HG03135 (cell line): ENCODE data around the gene FBXL12.
"Not testable (repeated sequence)": the region's sequence is repeated elsewhere in the genome, so short reads cannot be mapped to it uniquely, and the experiment has no call there.

Experiments
- ATAC-seq: cut with Tn5 transposase; IDR thresholded peaks from one replicate; pipeline ENCODE4 v1.9.1; 2021; ENCODE audit warnings: mild to moderate bottlenecking, moderate library complexity; ENCODE audit not compliant: unreplicated experiment

FBXL12 gene

GRCh38 chr19:9842834-9843625 lies 24.2 kb upstream of the FBXL12 start:
- no peak for ATAC-seq

DNA sequence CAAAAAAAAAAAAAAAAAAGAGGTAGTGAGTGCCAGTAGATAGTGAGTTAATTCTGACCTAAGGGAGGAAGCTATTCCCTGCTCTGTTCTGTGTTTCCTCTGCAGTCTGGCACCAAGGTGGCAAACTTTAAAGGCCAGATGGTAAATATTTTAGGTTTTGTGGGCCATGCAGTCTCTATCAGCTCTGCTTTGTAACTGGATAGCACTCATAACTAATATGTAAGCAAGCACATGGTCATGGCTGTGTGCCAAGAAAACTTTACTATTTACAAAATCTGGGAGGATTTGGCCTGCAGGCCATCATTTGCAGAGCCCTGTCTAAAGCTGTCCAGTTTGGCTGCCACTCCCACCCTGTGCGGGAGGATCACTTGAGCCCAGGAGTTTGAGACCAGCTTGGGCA lies 20.5 kb upstream of the FBXL12 start:
- ATAC-seq, result no peak

- no peak for ATAC-seq
Measured at GRCh38 chr19:9838324-9838723, 19.4 kb upstream of the FBXL12 start.

DNA sequence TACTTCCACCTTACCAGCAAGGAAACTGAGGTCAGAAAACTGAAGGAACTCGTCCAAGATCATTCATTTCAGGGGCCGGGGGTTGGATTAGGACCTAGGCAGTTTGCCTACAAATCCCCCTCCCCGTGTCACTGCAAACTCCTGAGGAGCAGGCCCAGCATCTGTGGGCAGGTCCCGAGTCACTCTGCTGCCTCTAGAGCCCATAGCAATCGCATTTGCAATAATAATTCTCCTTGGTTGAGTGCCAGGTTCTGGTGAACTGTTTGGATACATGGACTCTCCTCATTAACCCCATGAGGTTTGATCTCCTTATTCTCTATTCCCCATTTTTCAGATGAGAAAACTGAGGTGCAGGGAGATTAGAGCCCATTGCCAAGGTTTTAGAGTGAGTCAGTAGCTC lies 17.1 kb upstream of the FBXL12 start:
- no peak for ATAC-seq

- ATAC-seq, result no peak
Measured at GRCh38 chr19:9835507-9835949, 16.6 kb upstream of the FBXL12 start.

DNA sequence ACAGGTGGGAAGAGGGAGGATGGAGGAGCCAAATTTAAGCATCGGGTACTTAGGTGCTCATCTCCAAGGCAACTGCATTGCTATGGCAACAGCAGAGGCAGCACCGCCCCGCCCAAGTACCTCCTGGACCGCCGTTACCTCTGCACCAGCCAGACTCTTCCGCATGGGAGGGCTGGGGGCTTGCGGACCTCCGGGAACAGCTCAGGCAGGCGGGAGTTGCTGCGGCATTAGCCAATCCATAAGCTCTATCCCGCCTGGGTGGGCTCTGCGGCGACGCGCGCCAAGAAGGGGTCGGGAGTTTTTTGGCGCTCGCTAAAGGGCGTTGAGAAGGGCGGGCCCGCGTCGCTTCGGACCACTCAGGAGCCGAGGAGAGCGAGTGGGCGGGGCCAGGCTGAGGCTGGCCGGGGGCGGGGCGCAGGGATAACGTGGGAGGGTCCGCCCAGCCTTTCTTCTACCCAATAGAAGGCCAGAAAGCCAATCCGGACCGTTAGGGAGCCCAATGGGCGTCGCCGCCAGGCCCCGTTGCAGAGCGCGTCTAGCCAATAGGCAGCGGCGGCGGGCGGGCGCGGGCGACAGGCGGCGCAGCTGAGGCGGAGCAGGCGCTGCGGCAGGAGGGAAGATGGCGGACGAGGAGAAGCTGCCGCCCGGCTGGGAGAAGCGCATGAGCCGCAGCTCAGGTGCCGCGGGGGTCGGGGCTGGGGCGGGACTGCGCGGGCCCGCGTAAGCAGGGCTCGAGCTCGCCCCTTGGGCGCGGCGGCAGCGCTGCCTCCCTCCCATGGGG lies 16.0 kb upstream of the FBXL12 start, which contains the start of gene PIN1:
Gene PIN1 (plus strand): TSS at position 593 of the 781 bp plus-strand sequence. CDS start 27 bp downstream, at position 620.
- peak; percentile 96 for ATAC-seq

DNA sequence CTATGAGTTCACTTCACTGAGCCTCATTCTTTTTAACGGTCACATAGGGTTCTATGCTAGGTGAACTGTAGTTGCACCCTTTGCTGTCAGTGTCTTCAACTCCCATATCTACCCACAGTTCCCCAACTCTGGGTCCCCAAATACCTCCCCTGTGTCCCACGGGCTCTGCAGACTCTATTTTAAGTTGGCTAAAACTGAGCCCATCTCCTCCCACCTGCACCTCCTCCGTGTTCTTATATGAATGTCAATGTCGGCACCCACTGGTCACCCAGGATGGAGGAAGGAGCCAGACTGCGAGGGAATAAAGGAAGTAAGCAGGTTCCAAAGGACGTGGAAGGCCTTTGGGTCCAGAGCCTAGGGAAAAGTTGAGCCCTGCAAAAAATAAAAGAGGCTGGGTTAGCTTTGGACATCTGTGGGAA lies 15.4 kb upstream of the FBXL12 start:
- ATAC-seq, result no peak

GRCh38 chr19:9828551-9829063 lies 9.7 kb upstream of the FBXL12 start:
- ATAC-seq, result no peak

DNA sequence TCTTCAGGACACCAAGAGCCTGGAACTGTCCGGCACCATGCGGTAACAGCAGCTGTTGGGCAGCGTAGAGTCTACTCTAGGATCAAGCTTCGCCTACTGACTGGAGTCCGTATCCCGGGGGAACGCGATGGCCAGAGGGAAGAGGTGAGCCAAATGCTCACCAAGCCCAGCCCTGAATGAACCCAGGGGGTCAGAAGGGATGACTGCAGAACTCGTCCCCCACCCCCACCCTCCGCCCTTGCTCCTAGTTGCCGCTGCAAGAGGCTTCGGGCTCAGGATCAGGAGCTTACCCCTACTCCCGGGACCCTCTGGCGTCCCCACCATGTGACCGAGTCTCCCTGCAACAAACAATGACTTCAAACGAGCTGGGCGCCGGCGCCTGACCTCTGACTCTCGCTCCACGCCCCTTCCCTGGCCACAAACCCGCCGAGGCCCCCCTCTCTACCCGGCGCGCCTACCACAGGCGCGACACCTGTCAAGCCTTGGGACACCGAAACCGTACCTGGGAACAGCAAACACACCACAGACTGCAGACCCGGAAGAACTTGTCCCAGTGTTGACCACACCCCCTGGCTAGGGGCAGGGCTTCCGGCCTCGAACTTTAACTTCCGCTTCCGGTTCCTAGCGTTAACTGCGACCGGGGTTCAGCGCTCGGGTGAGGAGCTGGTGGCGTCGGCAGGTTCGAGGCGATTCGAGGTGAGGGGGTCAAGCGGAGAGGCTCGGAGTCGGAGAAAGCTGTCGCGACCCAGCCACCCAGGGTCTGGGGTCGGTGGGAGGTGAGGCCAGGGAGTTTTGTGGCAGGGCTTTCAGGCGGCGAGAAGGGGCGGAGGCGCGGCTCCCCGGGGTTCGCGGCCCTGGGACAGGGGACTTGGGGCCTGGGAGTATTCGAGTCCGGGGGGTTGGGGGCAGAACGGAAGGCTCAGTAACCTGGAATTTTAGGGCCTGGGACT lies 8.7 kb upstream of the FBXL12 start, which contains the start of gene UBL5:
Gene UBL5 (plus strand): TSS at position 630 of the 950 bp plus-strand sequence. CDS start 420 bp downstream, outside the sequence.
- peak; percentile 85 for ATAC-seq

- no peak for ATAC-seq
Measured at GRCh38 chr19:9823816-9824215, 4.9 kb upstream of the FBXL12 start.

DNA sequence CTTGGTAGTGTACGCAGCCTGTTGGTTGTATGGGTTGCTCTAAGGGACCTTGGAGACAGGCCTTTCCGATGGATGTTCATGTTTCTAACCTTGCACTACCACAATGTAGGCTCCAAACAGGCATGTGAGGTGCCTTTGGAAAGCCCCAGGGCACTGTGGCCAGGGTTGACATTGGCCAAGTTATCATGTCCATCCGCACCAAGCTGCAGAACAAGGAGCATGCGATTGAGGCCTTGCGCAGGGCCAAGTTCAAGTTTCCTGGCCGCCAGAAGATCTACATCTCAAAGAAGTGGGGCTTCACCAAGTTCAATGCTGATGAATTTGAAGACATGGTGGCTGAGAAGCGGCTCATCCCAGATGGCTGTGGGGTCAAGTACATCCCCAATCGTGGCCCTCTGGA lies 1.2 kb upstream of the FBXL12 start:
- ATAC-seq, result not testable (repeated sequence)

GRCh38 chr19:9819596-9819909 lies 674 bp upstream of the FBXL12 start:
- no peak for ATAC-seq

DNA sequence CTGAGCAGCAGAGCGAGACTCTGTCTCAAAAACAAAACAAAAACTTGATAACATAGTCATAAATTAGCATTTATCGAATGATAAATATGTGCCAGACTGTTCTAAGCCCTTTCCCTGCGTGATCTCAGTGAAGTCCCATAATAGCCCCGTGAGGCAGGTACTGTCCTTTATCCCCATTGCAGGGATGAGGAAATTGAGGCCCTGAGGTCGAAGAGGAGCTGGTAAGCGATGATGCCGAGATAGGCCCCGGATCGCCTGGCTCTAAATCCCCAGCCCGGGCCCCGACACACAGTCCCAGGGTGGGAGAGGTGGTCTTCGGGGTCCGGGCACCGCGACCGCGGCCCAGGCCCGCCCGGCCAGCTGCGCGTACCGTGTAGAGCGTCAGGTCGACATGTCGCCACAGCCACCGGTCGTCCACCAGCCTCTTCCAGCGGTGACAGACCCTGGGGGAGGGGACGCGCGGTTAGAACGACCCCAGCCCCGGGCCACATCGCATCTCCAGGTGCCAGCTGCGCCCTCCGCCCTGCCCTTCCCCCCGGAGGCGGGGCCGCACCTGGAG lies 625 bp downstream of the FBXL12 start:
- ATAC-seq, result no peak

DNA sequence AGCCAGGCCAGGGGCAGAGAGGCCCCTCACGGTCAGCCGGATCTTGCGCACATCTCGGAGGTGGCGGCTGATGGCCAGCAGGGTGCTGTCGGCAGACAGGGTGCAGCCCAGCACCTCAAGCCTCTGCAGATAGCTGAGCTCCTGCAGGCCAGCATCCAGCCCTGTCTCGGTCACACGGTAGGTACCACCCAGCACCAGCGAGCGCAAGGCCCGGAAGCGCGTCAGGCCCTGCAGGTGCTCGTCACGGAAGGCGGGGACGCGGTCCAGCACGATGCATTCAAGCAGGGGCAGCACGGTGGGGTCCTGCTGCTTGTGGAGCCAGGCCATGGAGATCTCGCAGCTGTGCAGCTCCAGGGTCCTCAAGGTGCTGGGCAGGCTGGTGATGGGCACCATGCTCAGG lies 7.7 kb downstream of the FBXL12 start:
- no peak for ATAC-seq

GRCh38 chr19:9808855-9809824 lies 9.7 kb downstream of the FBXL12 start:
- ATAC-seq, result no peak

DNA sequence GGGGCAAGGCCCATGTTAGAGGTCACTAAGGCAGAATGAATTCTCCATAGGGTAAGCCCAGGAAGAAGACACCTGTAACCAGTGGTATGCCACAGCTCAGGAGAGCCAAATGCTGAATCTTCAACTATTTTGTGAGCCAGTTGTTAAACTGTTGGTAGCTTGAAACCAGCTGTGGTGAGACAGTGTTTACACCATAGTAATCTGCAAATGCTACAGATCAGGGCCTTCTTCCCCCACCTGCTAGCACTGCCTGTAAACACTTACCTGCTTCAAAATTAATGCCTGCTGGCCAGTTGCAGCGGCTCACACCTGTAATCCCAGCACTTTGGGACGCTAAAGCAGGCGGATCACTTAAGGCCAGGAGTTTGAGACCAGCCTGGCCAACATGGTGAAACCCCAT lies 12.1 kb downstream of the FBXL12 start:
- ATAC-seq, result no peak

DNA sequence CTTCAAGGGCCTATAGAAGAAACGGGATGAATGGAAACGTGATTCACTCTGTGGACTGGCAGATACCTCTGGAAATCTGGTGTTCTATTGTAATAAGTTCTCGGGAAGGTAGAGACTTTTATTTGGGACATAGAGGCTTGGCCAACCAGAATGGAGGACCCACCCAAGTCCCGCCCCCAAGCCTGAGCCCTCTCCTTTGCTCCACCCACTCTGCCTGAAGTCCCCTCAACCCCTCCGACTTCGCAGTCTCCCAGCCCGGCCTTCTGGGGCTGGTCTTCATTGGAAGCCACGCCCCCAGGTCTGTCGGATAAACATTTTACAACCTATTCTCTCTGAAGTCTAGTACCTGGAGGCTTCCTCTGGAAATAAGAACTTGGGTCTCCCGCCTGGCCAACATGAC lies 16.9 kb downstream of the FBXL12 start:
- no peak for ATAC-seq

GRCh38 chr19:9799162-9799561 lies 19.7 kb downstream of the FBXL12 start:
- no peak for ATAC-seq

DNA sequence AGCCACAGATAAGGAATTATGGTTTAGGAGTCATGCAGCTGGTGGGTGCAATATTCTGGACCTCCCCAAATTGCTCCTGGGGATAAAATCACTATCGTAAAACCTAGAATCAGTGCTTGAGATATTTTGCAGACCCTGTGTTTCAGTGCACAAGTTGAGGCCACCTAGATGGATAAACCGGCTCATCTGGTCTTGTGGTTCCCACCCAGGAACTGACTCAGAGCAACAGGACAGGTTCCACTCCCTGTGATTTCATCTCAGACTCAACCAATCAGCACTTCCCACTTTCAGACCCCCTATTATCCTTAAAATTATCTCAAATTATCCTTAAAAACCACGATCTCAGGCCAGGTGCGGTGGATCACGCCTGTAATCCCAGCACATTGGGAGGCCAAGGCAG lies 21.0 kb downstream of the FBXL12 start:
- ATAC-seq, result no peak
